SK-N-SH (cell line): ENCODE data around the gene ATF2. TPM values are rescaled to one million over a fixed set of nuclear protein-coding genes. Genes with fewer than 3 reads are reported as not detected.

Source experiments
- CTCF ChIA-PET: fragments of 300-600, 350-600 bp; formaldehyde crosslinking; extraction: SDS; loops from one replicate; lab custom pipeline; 2021; lab: Yijun Ruan, JAX
- POLR2A ChIA-PET: fragments of 350-600 bp; sonication (Branson Sonifier 250); formaldehyde crosslinking; extraction: SDS; loops from one replicate; lab custom pipeline; 2020; ENCODE audit warnings: antibody characterized with exemption, inconsistent platforms; lab: Yijun Ruan, JAX
- DNase-seq: peaks from one replicate; pipeline ENCODE4 v3.0.0; 2012
- H2AFZ ChIP-seq: fragments of 200-600 bp; sonication (generic); 2 replicates; pipeline ENCODE4 v1.8.1; 2016; ENCODE audit warnings: antibody characterized with exemption, mild to moderate bottlenecking, low read depth
- H3F3A ChIP-seq: fragments of 200-600 bp; sonication (generic); replicated peaks from 2 replicates; pipeline ENCODE3; 2016; ENCODE audit warnings: antibody characterized with exemption, mild to moderate bottlenecking; ENCODE audit not compliant: insufficient read depth
- H3K27ac ChIP-seq, 2 experiments: fragments of 200-500 bp in 1 of 2; fragments of 200-600 bp in 1 of 2; sonication (Bioruptor generic) in 1 of 2; sonication (generic), shearing (Covaris generic) in 1 of 2; 2 replicates each; pipeline versions ENCODE4 v1.5.1 to v1.6.1; 2014 to 2016; ENCODE audit warnings: low read depth in 2 of 2, inconsistent platforms in 1 of 2, low read length in 1 of 2, mild to moderate bottlenecking in 1 of 2, mixed read lengths in 1 of 2
- H3K27me3 ChIP-seq: fragments of 200-600 bp; sonication (generic), shearing (Covaris generic); 2 replicates; pipeline ENCODE4 v1.6.1; 2016; ENCODE audit warnings: mixed run types; ENCODE audit not compliant: insufficient read depth
- H3K36me3 ChIP-seq, 2 experiments: fragments of 200-500 bp in 1 of 2; fragments of 200-600 bp in 1 of 2; sonication (Bioruptor generic) in 1 of 2; sonication (generic) in 1 of 2; replicated peaks in 1 of 2; 2 replicates each; pipeline versions ENCODE3 to v1.5.1; 2014 to 2016; ENCODE audit warnings: low read length in 1 of 2, mild to moderate bottlenecking in 1 of 2; ENCODE audit not compliant: insufficient read depth in 2 of 2, control insufficient read depth in 1 of 2
- H3K4me1 ChIP-seq, 2 experiments: fragments of 200-500 bp in 1 of 2; fragments of 200-600 bp in 1 of 2; sonication (Bioruptor generic) in 1 of 2; sonication (generic), shearing (Covaris generic) in 1 of 2; 2 replicates each; pipeline versions ENCODE4 v1.5.1 to v1.6.1; 2014 to 2016; ENCODE audit warnings: low read depth in 1 of 2, low read length in 1 of 2, mixed run types in 1 of 2; ENCODE audit not compliant: insufficient read depth in 2 of 2, control insufficient read depth in 1 of 2
- H3K4me2 ChIP-seq: fragments of 200-600 bp; sonication (generic), shearing (Covaris generic); 2 replicates; pipeline ENCODE4 v1.6.1; 2017; ENCODE audit warnings: mixed run types
- H3K4me3 ChIP-seq, 2 experiments: fragments of 200-500 bp in 1 of 2; fragments of 200-600 bp in 1 of 2; sonication (Bioruptor generic) in 1 of 2; sonication (generic), shearing (Covaris generic) in 1 of 2; 2 replicates each; pipeline versions ENCODE4 v1.5.1 to v1.8.1; 2014 to 2016; ENCODE audit warnings: low read depth in 2 of 2, inconsistent platforms in 1 of 2, low read length in 1 of 2, mild to moderate bottlenecking in 1 of 2, mixed read lengths in 1 of 2, moderate library complexity in 1 of 2
- H3K79me2 ChIP-seq: fragments of 200-600 bp; sonication (generic); 2 replicates; pipeline ENCODE4 v1.8.1; 2017; ENCODE audit warnings: mild to moderate bottlenecking; ENCODE audit not compliant: insufficient read depth
- H3K9ac ChIP-seq: fragments of 200-600 bp; sonication (generic); 2 replicates; pipeline ENCODE4 v1.6.1; 2017; ENCODE audit warnings: mixed run types
- H3K9me2 ChIP-seq: fragments of 200-600 bp; sonication (generic); 2 replicates; pipeline ENCODE4 v1.6.1; 2017; ENCODE audit warnings: mixed run types
- H3K9me3 ChIP-seq: fragments of 200-600 bp; sonication (generic); 2 replicates; pipeline ENCODE4 v1.6.1; 2017; ENCODE audit warnings: mixed run types, mild to moderate bottlenecking, moderate library complexity
- H4K20me1 ChIP-seq: fragments of 200-600 bp; sonication (generic); 2 replicates; pipeline ENCODE4 v1.6.1; 2017; ENCODE audit warnings: mild to moderate bottlenecking, mixed run types; ENCODE audit not compliant: insufficient read depth
- FOXJ3 ChIP-seq: sonication (generic); formaldehyde crosslinking; IDR thresholded peaks from 2 replicates; pipeline ENCODE4 v1.5.1; 2020; ENCODE audit warnings: mild to moderate bottlenecking, missing genetic modification reagents
- FOXM1 ChIP-seq: IDR thresholded peaks from 2 replicates; pipeline ENCODE4 v1.4.0; 2012; ENCODE audit warnings: low read depth, mild to moderate bottlenecking
- GABPA ChIP-seq: IDR thresholded peaks from 2 replicates; pipeline ENCODE4 v1.4.0; 2012; ENCODE audit warnings: low read depth, mild to moderate bottlenecking
- GATA2 ChIP-seq: sonication (generic); formaldehyde crosslinking; IDR thresholded peaks from 2 replicates; pipeline ENCODE4 v1.5.0; 2020; ENCODE audit warnings: mild to moderate bottlenecking, missing genetic modification reagents
- MEF2A ChIP-seq: IDR thresholded peaks from 2 replicates; pipeline ENCODE4 v1.4.0; 2012; ENCODE audit warnings: low read depth, borderline replicate concordance
- NFIC ChIP-seq: IDR thresholded peaks from 2 replicates; pipeline ENCODE4 v1.4.0; 2012; ENCODE audit warnings: borderline replicate concordance
- RAD21 ChIP-seq: IDR thresholded peaks from 2 replicates; pipeline ENCODE4 v1.6.1; 2012; ENCODE audit warnings: mild to moderate bottlenecking, low read length
- RCOR1 ChIP-seq: fragments of 150-350 bp; IDR thresholded peaks from 2 replicates; pipeline ENCODE4 v1.6.1; 2017; ENCODE audit warnings: antibody characterized with exemption, low read length
- RXRA ChIP-seq: IDR thresholded peaks from 2 replicates; pipeline ENCODE4 v1.4.0; 2012; ENCODE audit warnings: low read depth, mild to moderate bottlenecking, borderline replicate concordance
- SIN3A ChIP-seq: IDR thresholded peaks from 2 replicates; pipeline ENCODE4 v1.6.1; 2012; ENCODE audit warnings: low read depth, mild to moderate bottlenecking, low read length, moderate library complexity, borderline replicate concordance
- TEAD4 ChIP-seq: IDR thresholded peaks from 2 replicates; pipeline ENCODE4 v1.4.0; 2012; ENCODE audit warnings: mild to moderate bottlenecking, borderline replicate concordance; ENCODE audit not compliant: insufficient read depth
- YY1 ChIP-seq: IDR thresholded peaks from 2 replicates; pipeline ENCODE4 v1.4.0; 2012; ENCODE audit warnings: low read depth, mild to moderate bottlenecking
- WGBS: methylation state at CpG from one replicate; pipeline ENCODE4 v1.1.6; 2017; ENCODE audit warnings: low lambda C conversion rate; 5-methylcytosine and 5-hydroxymethylcytosine counted together
- polyA plus RNA-seq, 3 experiments: library from polyadenylated mRNA; depleted of rRNA; stranded (reverse); fragments of >200 nt; gene quantifications; 2 replicates each; pipeline ENCODE4 v1.2.3, GENCODE V29; 2012
- TF ChIP-seq, protein P1 (sequence below): IDR thresholded peaks from 2 replicates; pipeline ENCODE4 v1.4.0; 2012; ENCODE audit warnings: low read depth, borderline replicate concordance
- TF ChIP-seq, protein P2 (sequence below): fragments of 150-350 bp; IDR thresholded peaks from 2 replicates; pipeline ENCODE4 v1.6.1; 2016; ENCODE audit warnings: mild to moderate bottlenecking, low read depth, low read length
- TF ChIP-seq, protein P3 (sequence below): IDR thresholded peaks from 2 replicates; pipeline ENCODE4 v1.6.1; 2012; ENCODE audit warnings: mild to moderate bottlenecking, low read depth, low read length, moderate library complexity
- TF ChIP-seq, protein P4 (sequence below): IDR thresholded peaks from 2 replicates; pipeline ENCODE4 v1.4.0; 2012; ENCODE audit warnings: low read depth, borderline replicate concordance

ATF2 gene
- polyA plus RNA-seq, 1 of the 3 experiments (the other 2 are of a cell fraction) = 19.0 TPM

DNA sequence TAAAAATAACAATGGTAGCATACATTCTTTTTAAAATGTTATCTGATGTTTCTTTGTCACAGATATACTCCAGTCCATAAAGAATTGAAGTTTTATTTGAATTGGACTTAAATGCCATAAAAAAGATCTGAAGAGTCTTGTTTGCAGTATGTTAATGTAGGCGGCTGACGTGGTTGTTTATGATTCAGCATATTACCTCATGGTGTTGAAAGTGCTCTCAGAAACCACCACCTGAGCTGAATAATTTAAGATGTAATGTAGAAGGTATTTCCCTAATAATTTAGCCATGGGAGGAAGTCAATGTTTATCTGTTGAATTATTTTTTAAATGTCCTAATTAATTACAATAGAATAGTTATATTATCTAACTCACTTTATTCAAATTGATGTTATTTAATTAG, 104.3 kb downstream of the ATF2 start:
- no peak for TF ChIP-seq YY1
- TF ChIP-seq, protein P1, sequence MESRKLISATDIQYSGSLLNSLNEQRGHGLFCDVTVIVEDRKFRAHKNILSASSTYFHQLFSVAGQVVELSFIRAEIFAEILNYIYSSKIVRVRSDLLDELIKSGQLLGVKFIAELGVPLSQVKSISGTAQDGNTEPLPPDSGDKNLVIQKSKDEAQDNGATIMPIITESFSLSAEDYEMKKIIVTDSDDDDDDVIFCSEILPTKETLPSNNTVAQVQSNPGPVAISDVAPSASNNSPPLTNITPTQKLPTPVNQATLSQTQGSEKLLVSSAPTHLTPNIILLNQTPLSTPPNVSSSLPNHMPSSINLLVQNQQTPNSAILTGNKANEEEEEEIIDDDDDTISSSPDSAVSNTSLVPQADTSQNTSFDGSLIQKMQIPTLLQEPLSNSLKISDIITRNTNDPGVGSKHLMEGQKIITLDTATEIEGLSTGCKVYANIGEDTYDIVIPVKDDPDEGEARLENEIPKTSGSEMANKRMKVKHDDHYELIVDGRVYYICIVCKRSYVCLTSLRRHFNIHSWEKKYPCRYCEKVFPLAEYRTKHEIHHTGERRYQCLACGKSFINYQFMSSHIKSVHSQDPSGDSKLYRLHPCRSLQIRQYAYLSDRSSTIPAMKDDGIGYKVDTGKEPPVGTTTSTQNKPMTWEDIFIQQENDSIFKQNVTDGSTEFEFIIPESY = no peak
- TF ChIP-seq, protein P2, sequence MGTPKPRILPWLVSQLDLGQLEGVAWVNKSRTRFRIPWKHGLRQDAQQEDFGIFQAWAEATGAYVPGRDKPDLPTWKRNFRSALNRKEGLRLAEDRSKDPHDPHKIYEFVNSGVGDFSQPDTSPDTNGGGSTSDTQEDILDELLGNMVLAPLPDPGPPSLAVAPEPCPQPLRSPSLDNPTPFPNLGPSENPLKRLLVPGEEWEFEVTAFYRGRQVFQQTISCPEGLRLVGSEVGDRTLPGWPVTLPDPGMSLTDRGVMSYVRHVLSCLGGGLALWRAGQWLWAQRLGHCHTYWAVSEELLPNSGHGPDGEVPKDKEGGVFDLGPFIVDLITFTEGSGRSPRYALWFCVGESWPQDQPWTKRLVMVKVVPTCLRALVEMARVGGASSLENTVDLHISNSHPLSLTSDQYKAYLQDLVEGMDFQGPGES = no peak
- no peak for TF ChIP-seq GATA2 (CRISPR knock-in tag)
- TF ChIP-seq RCOR1 = no peak
- TF ChIP-seq SIN3A = no peak
- no peak for TF ChIP-seq FOXM1
- no peak for TF ChIP-seq RXRA
- TF ChIP-seq FOXJ3 (CRISPR knock-in tag) = no peak
- TF ChIP-seq RAD21 = no peak
- no peak for TF ChIP-seq NFIC
- no peak for TF ChIP-seq MEF2A
- POLR2A ChIA-PET = no interaction called here

DNA sequence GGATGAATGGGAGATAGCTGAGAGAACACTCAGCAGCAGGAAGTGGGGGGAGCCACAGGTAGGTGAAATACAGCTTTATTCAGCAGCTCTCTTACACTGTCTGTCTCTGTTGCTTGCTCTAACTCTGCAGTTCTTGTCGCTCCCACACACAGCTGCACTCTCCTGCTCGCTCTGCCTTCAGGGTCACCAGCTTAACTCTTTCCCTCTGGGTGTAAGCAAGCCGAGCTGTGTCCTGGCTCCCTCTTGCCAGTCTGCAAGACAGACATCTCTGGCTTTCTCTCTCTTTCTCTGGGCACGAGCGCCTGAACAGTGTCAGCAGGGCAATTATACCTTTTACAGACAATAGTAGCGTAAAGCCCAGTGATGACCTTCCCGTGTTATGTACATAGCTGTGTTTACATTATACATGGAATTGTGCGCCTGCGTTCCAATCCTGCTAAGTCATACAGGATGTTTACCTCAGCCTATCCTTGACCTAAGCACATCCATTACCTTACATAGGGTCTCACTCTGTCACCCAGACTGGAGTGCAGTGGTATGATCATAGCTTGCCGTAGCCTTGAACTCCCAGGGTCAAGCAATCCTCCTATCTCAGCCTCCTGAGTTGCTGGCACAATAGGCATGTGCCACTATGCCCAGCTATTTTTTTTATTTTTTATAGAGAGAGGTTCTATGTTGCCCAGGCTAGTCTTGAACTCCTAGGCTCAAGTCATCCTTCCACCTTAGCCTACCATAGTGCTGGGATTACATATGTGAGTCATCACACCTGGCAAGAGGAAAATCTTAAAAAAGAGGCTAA, 105.0 kb downstream of the ATF2 start:
- 0 out of 2 replicates have a peak, but pooled peaks cover 6% of the 10 kb centered on the region for H3K79me2 ChIP-seq
- DNase-seq = no peak
- peaks cover 5 to 18% of the 10 kb centered on the region in 2 experiments for H3K36me3 ChIP-seq
- no peaks in the 10 kb centered on the region for H4K20me1 ChIP-seq
- WGBS = 91% methylated on average over 10 of the region's 10 CpGs
- no peak overlapping the region for H3K4me2 ChIP-seq
- H3F3A ChIP-seq = no peaks in the 10 kb centered on the region
- no peak overlapping the region for H3K4me3 ChIP-seq
- no peaks in the 10 kb centered on the region for H3K9me3 ChIP-seq
- no peak overlapping the region for H3K27ac ChIP-seq
- no peak overlapping the region for H3K9ac ChIP-seq
- no peaks in the 10 kb centered on the region for H3K27me3 ChIP-seq
- no peaks in the 10 kb centered on the region for H3K4me1 ChIP-seq
- no peaks in the 10 kb centered on the region for H3K9me2 ChIP-seq
- CTCF ChIA-PET = interaction anchor here (1.4 kb wide), 1 partner anchor 11 kb away, joined by 3 read pairs; no protein-coding TSS in a partner anchor
- POLR2A ChIA-PET = no interaction called here
- no peak overlapping the region for H2AFZ ChIP-seq
- TF ChIP-seq, protein P3, sequence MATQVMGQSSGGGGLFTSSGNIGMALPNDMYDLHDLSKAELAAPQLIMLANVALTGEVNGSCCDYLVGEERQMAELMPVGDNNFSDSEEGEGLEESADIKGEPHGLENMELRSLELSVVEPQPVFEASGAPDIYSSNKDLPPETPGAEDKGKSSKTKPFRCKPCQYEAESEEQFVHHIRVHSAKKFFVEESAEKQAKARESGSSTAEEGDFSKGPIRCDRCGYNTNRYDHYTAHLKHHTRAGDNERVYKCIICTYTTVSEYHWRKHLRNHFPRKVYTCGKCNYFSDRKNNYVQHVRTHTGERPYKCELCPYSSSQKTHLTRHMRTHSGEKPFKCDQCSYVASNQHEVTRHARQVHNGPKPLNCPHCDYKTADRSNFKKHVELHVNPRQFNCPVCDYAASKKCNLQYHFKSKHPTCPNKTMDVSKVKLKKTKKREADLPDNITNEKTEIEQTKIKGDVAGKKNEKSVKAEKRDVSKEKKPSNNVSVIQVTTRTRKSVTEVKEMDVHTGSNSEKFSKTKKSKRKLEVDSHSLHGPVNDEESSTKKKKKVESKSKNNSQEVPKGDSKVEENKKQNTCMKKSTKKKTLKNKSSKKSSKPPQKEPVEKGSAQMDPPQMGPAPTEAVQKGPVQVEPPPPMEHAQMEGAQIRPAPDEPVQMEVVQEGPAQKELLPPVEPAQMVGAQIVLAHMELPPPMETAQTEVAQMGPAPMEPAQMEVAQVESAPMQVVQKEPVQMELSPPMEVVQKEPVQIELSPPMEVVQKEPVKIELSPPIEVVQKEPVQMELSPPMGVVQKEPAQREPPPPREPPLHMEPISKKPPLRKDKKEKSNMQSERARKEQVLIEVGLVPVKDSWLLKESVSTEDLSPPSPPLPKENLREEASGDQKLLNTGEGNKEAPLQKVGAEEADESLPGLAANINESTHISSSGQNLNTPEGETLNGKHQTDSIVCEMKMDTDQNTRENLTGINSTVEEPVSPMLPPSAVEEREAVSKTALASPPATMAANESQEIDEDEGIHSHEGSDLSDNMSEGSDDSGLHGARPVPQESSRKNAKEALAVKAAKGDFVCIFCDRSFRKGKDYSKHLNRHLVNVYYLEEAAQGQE = no peak
- TF ChIP-seq GABPA (no peak), RCOR1 (no peak), TEAD4 (no peak), MEF2A (no peak)
- TF ChIP-seq, protein P1 = no peak
- TF ChIP-seq, protein P4, sequence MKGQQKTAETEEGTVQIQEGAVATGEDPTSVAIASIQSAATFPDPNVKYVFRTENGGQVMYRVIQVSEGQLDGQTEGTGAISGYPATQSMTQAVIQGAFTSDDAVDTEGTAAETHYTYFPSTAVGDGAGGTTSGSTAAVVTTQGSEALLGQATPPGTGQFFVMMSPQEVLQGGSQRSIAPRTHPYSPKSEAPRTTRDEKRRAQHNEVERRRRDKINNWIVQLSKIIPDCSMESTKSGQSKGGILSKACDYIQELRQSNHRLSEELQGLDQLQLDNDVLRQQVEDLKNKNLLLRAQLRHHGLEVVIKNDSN = no peak

More for the DNA sequence above, 104.3 kb downstream of the ATF2 start:
- Histone ChIP-seq H3K4me3 (no peak overlapping the region), H4K20me1 (no peaks in the 10 kb centered on the region), H3F3A (no peaks in the 10 kb centered on the region), H2AFZ (no peak overlapping the region), H3K4me2 (no peak overlapping the region), H3K27me3 (no peaks in the 10 kb centered on the region), H3K9me2 (no peaks in the 10 kb centered on the region), H3K36me3 (peaks cover 5 to 20% of the 10 kb centered on the region in 2 experiments), H3K4me1 (no peaks in the 10 kb centered on the region), H3K27ac (no peak overlapping the region), H3K79me2 (0 out of 2 replicates have a peak, but pooled peaks cover 9% of the 10 kb centered on the region), H3K9ac (no peak overlapping the region), H3K9me3 (no peaks in the 10 kb centered on the region)
- CTCF ChIA-PET = interaction anchor here (1.4 kb wide), 1 partner anchor 10 kb away, joined by 3 read pairs; no protein-coding TSS in a partner anchor
- WGBS = 98% methylated on average over 2 of the region's 2 CpGs
- no peak for DNase-seq
